Measurements from ENCODE around the gene AMPD3.

GRCh38 chr11:10426475-10426874 lies 28.6 kb upstream of the AMPD3 start:
- TF ChIP-seq CTCF (IDR thresholded peaks at IDR 0.05): no peak
- TF ChIP-seq POLR2A (IDR thresholded peaks at IDR 0.05): no peak
